GM15510 (cell line): ENCODE results near the gene KLHL25.

ENCODE experiments used
- POLR2A ChIP-seq: IDR thresholded peaks from 3 replicates; pipeline ENCODE4 v1.6.1; 2011; ENCODE audit warnings: borderline replicate concordance; ENCODE audit not compliant: insufficient read length; ENCODE audit errors: extremely low read depth

Gene KLHL25

DNA sequence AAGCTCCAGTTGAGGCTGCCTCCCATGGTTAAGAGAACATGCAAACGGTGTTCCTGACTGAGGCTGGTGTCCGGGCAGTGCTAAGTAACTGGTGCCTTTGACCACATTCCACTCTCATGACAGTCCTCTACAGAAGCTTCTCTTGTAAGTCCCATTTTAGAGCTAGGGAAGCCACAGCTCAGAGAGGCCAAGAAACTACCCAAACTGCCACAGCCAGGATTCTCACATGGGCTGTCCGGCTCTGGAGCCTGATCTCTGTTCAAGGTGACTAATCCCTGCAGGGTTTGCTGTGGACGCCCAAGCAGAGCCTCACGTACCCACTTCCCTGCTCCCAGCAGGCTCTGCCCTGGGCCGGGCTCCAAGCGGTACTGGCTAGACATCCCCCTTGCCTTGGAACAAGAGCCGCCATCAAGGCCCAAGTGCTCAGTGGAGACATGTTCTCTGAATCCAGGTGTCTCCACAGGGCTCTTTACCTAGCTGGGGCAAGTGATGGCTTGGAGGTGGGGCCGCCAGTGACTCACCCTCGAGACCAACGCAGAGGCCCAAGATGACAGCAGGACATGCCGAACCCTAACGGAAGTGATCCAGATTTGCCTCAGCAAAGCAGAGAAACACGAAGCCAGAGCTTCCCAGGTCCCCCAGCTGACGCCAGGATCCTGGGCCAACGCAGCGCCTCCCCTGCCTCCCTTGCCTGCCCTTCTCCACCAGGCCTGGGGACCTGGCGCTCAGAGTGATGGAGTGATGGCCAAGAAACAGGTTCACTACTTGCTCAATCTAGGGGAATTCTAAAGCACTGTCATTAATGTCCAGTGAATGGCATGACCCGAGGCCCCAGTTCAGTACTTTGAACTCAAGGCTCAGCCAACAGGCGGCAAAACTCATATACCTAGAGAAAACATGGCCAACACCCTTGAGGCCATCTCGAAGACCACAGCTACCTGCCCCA, 24.4 kb downstream of the KLHL25 start:
- no peak for TF ChIP-seq POLR2A

DNA sequence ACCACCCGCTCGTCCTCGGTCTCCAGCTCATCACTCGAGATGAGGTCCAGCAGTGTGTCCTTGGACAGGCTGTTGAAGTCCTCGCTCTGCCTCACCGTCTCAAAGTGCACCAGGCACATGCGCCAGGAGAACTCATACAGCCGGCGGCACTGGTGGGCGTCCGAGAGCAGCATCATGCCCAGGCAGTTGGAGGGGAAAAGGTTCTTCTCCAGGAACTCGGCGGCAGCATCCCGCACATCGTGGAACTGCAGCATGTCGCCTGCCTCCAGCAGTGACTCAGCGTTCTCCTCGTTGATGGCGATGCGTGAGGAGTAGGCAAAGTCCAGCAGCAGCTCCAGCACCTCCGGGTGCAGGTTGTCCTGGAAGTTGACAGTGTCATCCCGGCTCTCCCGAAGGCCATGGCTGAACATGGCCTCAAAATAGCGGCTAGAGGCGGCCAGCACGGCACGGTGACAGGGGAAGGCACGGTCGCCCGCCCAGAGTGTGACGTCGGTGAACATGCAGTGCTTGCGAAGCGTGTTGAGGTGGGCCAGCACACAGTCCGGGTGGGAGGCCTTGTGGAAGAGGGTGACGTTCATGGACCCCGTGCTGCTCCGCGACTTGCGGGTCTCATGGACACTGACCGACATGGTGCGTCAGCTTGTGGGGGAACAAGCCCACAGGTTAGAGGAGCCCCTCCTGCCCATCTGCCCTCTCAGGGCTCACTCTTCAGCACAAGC, 25.4 kb downstream of the KLHL25 start:
- no peak for TF ChIP-seq POLR2A

DNA sequence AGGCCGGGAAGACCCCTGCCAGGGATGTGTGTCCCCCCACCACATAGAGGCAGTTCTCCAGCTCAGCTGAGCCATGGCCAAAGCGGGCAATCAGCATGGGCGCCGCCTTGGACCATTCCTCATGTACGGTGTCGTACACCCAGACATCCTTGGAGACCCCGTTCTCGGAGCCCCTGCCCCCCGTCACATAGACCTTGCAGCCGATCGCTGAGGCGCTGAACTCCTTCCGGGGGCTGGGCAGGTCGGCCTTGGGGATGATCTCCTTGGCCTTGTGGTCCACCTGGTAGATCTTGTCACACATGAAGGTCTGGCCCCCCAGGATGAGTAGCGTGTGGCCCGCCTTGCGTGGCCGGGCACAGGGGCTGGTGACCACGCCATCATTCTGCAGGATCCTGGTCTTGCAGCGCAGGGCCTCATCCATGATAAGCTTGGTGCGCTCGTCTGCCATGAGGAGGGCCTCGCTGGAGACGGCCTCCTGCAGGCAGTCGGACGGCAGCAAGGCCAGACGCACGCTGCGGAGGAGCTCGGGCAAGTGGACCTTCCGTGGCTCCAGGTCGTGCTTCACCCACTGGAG, 26.0 kb downstream of the KLHL25 start:
- TF ChIP-seq POLR2A = no peak

DNA sequence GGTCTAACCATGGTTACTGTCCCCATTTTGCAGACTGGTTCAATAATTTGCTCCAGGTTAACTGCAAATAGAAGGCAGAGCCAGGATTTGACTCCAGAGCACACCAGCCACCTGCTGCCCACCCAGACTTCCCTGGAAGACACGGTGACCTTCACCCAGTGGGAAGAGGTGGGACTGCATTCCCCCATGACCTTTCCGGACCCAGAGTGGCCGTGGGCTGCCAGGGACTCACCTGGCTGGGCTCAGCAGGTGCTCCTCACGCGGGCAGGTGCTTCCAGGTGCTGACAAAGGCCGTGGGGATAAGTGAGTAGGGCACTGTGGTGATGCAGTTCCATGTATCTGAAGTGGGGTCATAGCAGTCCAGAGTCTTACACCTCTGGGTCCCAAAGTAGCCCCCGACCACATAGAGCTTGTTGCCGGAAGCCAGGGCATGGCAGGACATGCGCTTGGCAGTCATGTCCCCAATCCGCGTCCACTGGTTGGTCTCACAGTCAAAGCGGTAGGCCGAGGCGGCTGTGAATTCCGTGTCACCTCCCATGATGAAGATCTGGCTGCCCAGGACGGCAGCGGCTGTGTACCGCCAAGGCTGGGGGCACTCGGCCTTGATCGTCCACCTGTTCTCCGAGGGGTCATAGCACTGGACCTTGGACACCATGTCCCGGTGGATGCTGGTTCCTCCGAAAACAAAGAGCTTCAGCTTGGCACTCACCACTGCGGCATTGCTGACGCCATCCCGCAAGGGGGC, 26.8 kb downstream of the KLHL25 start:
- TF ChIP-seq POLR2A = no peak

DNA sequence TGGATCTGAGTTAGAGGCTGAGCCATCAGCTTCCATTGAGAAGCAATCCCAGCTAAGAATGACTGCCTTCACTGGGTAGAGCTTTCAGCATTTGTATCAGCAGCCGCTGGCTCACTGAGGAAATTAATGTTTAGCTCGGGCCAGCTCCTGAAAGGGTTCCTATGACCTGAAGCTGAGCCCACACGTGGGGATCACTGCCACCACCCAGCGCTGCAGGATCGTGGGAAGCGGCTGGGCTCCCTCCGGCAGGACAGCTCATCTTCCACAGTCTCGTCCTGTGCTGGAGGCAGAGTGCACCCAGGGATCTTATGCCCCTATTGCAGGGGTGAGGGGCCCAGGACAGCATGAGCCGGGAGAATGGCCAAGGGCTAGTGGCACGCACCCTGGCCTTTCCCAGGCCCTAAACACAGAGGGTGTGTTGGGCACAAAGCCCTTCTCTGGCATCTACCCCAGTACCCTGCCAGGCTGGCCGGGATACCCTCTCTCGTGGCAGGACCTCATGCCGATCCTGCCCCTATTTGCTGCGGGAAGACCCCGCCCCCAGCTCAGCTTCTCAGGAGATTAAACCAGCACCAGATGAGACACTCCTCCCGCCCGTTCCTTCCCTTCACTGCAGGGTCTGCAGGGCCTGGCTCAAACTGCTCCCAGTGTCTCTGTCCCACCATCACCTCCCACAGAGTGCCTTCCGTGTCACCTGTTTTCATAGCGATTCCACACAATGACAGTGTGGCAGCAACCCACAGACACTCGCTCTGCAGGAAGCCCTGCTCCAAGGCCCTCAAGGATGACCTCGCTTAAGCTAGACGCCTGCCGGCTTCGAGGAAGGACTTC, 28.5 kb downstream of the KLHL25 start:
- TF ChIP-seq POLR2A = no peak

DNA sequence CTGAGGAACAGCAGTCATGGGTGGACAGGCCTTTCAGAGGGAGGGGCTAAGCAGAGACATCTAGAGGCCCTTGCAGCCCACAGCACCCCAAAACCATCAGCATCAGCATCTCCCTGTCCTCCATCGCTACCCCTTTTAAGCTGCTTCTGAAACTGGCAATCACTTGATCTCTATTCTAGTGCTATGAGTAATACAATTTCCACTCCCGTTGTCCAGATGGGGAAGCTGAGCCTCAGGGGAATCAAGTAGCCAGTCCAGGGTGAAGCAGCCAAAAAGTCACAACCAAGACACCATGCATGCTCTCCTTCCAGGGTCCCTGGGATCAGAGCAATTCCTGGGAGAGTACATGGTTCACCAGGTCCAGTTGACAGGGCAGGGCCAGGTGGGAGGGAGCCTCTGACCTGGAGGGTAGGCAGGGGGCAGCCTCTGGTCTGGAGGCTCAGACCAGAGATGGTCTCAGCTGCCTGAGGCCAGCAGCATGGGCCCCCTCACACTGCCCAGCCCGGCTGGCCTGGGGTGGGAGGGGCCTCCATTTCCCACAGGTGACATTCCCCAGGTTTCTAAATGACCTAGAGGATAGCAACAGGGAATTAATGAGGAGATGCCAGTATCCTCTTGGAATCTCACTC, 30.0 kb downstream of the KLHL25 start:
- no peak for TF ChIP-seq POLR2A

DNA sequence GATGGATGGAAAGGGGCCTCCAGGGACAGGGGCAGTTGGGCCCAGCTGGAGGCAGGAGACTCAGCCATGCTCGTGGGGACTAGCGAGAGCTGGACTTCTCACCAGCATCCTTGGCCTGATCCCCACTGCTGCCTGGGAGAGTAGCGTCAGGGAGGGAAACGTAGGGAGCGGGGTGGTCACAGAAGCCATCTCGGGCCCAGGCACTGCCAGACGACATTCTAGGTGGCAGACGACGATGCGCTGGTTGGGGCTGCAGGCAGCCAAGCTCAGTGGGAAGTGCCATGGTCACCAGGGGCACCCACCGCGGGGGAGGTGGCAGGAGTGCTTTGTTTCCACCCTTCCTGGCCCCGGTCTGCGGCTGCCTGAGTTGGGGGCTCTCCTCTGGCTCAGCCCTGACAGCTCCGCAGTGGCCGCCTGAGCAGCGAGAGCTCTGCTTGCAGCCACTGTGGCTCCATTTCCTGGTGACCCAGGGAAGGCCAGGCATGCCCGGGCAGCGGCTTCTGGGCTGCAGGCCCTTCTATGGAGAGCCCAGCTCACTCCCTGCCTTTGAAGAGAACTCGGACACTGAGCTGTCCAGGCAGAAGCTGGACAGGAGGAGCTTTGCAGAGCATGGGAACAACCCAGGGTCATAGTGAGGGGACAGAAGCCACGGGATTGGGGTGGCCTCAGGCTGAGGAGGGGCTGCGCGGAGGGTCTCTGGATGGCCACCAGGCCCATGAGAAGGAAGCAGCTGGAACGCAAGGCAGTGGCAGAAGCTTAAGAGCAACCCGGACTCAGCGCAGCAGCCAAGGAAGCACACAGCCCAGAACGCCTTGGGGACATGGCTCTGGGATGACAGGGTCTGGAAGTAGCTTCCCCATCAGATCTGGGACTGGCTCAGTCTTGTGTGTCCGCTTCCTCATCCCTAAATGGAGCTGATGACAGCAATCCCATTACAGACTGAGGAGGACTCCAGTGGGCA, 30.8 kb downstream of the KLHL25 start:
- TF ChIP-seq POLR2A = no peak

DNA sequence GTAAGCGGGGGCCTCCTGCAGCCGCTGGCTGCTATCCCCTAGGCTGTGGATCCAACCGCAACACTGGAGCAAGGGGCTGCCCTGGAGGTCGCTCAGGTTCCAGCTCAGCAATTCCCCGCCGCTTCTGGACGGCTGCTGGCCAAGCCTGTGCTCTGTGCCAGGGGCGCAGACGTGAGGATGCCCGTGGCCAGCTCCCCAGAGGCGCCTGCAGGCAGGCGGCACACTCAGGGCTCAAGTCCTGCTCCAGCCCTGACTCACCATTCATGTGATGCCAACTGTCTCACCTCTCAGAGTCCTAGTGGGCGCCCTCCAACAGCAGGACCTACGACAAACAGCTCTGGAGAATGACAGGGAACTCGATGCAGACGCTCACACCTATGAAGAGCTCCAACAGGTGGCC, 31.6 kb downstream of the KLHL25 start:
- TF ChIP-seq POLR2A = no peak

DNA sequence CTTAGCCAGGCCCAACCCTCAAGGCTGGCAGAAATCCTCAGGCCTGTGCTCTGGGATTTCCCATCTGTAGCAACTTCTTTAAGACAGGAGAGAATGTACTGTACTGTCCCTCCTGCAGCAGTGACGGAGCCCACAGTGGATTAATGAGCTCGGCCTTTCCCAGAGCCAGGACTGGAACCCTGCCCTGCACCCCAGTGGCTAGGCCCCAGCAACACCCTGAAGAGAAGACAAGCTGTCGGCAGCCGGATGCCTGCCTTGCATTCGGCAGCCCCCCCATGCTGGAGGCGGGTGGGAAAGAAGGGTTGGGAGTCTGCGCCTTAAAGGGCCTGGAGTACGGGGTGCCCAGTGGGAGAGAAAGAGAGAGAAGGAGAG, 32.0 kb downstream of the KLHL25 start:
- TF ChIP-seq POLR2A = no peak

DNA sequence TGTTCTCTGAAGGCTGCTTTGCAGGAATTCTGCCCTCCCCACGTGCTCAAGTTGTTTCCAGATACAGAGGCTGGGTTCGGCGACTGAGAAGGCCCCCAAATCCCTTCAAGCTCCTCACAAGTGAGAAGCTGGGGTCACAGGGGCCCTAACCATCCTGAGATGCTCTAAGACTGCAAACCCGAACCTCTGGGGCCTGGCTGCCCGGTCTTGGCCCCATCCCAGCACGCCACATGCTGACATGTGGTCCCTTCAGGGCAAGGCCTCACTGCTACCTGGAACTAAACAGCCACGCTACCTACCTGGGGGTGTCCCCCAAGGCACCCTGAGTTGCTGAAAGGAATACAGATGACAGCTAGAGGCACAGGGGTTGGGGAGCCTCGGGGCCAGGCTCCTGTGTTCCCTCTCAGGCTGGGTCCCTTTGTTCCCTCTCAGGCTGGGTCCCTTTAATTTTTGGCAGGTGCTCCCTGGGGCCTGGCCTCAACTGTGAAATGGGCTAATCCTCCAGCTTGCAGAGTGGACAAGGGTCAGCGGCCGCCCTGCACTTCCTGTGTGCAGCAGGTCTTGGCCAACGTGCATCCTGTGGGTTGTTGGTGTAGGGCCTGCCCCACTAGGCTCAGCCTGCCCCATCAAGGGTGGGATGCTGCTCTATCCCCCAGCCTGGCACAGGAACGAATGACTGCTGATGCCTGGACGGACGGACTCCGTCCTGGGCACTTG, 32.5 kb downstream of the KLHL25 start:
- TF ChIP-seq POLR2A = no peak

DNA sequence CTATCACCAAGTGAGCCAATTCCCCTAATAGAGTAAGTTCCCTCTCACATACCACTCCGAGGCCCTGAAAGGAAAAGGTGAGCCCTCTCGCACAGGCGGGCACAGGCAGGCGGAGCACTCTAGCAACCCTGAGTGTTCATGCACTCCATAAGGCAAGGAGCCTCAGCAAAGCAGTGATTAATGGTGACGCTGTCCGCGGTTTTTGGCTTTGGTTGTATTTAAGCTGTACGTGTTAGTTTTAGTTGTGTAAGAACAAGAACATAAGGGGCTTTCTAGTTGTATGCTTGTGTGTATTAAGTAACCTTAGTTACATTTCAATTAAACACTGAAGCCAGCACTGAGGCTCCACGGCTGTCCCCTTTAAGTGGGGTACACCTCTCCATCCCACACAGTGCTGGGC, 33.1 kb downstream of the KLHL25 start:
- no peak for TF ChIP-seq POLR2A
